ENCODE measurements around the gene RAD51B.

Gene RAD51B

GRCh38 chr14:68729556-68729955 is 910.0 kb downstream of the RAD51B start:
- Histone ChIP-seq H3K4me3 (ENCODE audit: low read length) (no peak overlapping the region), H3K36me3 (replicated peaks; ENCODE audit: insufficient read depth, low read length) (no peaks in the 10 kb centered on the region), H3K9ac (ENCODE audit: low read length) (no peak overlapping the region), H3K4me1 (ENCODE audit: low read length) (peaks cover 6% of the 10 kb centered on the region), H3F3A (ENCODE audit: insufficient read depth, low read length) (no peaks in the 10 kb centered on the region), H4K20me1 (ENCODE audit: insufficient read depth, low read length) (no peaks in the 10 kb centered on the region), H3K27ac (ENCODE audit: low read length) (no peak overlapping the region), H2AFZ (ENCODE audit: low read length) (no peak overlapping the region), H3K9me3 (replicated peaks; ENCODE audit: insufficient read depth, low read length) (no peaks in the 10 kb centered on the region), H3K4me2 (ENCODE audit: low read depth, low read length) (no peak overlapping the region), H3K79me2 (ENCODE audit: low read length) (no peaks in the 10 kb centered on the region), H3K27me3 (replicated peaks; ENCODE audit: insufficient read depth, low read length) (no peaks in the 10 kb centered on the region), H3K9me2 (replicated peaks; ENCODE audit: insufficient read depth, low read length) (no peaks in the 10 kb centered on the region)
- TF ChIP-seq EZH2 (optimal IDR thresholded peaks at IDR 0.05; ENCODE audit: low read depth, low read length) (no peak), CTCF (IDR thresholded peaks at IDR 0.05; ENCODE audit: low read length) (no peak), EZH2phosphoT487 (IDR thresholded peaks at IDR 0.05; ENCODE audit: low read length) (no peak)
- DNase-seq: no peak

GRCh38 chr14:68730348-68730747 is 910.8 kb downstream of the RAD51B start:
- Histone ChIP-seq H3F3A (ENCODE audit: insufficient read depth, low read length) (no peaks in the 10 kb centered on the region), H3K27ac (ENCODE audit: low read length) (no peak overlapping the region), H3K4me1 (ENCODE audit: low read length) (peaks cover 11% of the 10 kb centered on the region)

GRCh38 chr14:68730811-68731425 is 911.3 kb downstream of the RAD51B start:
- Histone ChIP-seq H3K79me2 (ENCODE audit: low read length) (no peaks in the 10 kb centered on the region), H3K4me1 (ENCODE audit: low read length) (peaks cover 11% of the 10 kb centered on the region), H3K9me3 (replicated peaks; ENCODE audit: insufficient read depth, low read length) (no peaks in the 10 kb centered on the region), H3F3A (ENCODE audit: insufficient read depth, low read length) (no peaks in the 10 kb centered on the region), H2AFZ (ENCODE audit: low read length) (no peak overlapping the region), H3K27me3 (replicated peaks; ENCODE audit: insufficient read depth, low read length) (no peaks in the 10 kb centered on the region), H3K9ac (ENCODE audit: low read length) (no peak overlapping the region), H3K36me3 (replicated peaks; ENCODE audit: insufficient read depth, low read length) (no peaks in the 10 kb centered on the region), H3K4me3 (ENCODE audit: low read length) (no peak overlapping the region), H3K4me2 (ENCODE audit: low read depth, low read length) (no peak overlapping the region), H3K9me2 (replicated peaks; ENCODE audit: insufficient read depth, low read length) (no peaks in the 10 kb centered on the region), H4K20me1 (ENCODE audit: insufficient read depth, low read length) (no peaks in the 10 kb centered on the region), H3K27ac (ENCODE audit: low read length) (no peak overlapping the region)
- no peak for TF ChIP-seq CTCF (IDR thresholded peaks at IDR 0.05; ENCODE audit: low read length)
- TF ChIP-seq EZH2phosphoT487 (IDR thresholded peaks at IDR 0.05; ENCODE audit: low read length): no peak
- TF ChIP-seq EZH2 (optimal IDR thresholded peaks at IDR 0.05; ENCODE audit: low read depth, low read length): no peak
- DNase-seq: no peak

More at GRCh38 chr14:68730348-68730747, 910.8 kb downstream of the RAD51B start:
- no peak overlapping the region for H3K4me3 ChIP-seq (ENCODE audit: low read length)
- TF ChIP-seq EZH2phosphoT487 (IDR thresholded peaks at IDR 0.05; ENCODE audit: low read length): no peak
- no peak for TF ChIP-seq CTCF (IDR thresholded peaks at IDR 0.05; ENCODE audit: low read length)
- TF ChIP-seq EZH2 (optimal IDR thresholded peaks at IDR 0.05; ENCODE audit: low read depth, low read length): no peak
- H3K9me2 ChIP-seq (replicated peaks; ENCODE audit: insufficient read depth, low read length): no peaks in the 10 kb centered on the region
- no peaks in the 10 kb centered on the region for H3K79me2 ChIP-seq (ENCODE audit: low read length)
- no peaks in the 10 kb centered on the region for H4K20me1 ChIP-seq (ENCODE audit: insufficient read depth, low read length)
- no peak overlapping the region for H3K4me2 ChIP-seq (ENCODE audit: low read depth, low read length)
- H3K36me3 ChIP-seq (replicated peaks; ENCODE audit: insufficient read depth, low read length): no peaks in the 10 kb centered on the region
- DNase-seq: no peak
- H2AFZ ChIP-seq (ENCODE audit: low read length): no peak overlapping the region
- no peaks in the 10 kb centered on the region for H3K27me3 ChIP-seq (replicated peaks; ENCODE audit: insufficient read depth, low read length)
- no peaks in the 10 kb centered on the region for H3K9me3 ChIP-seq (replicated peaks; ENCODE audit: insufficient read depth, low read length)
- no peak overlapping the region for H3K9ac ChIP-seq (ENCODE audit: low read length)
